Measurements from ENCODE around the gene SCUBE2.

The SCUBE2 gene

GRCh38 chr11:9091044-9091922, at the start of gene SCUBE2:
Gene SCUBE2 (minus strand): TSS chr11:9091599. CDS start chr11:9091528, 71 bp downstream.
- no peak for DNase-seq (ENCODE audit: insufficient read length, low spot score)
- no peak for FAIRE-seq

- no peak for DNase-seq (ENCODE audit: insufficient read length, low spot score)
- no peak for FAIRE-seq
Observed at GRCh38 chr11:9141186-9141585, 49.8 kb upstream of the SCUBE2 start.

- DNase-seq (ENCODE audit: insufficient read length, low spot score) (no peak), FAIRE-seq (no peak)
Observed at GRCh38 chr11:9139628-9140357, 48.4 kb upstream of the SCUBE2 start.

GRCh38 chr11:9138612-9139579, 47.5 kb upstream of the SCUBE2 start:
- no peak for FAIRE-seq
- DNase-seq (ENCODE audit: insufficient read length, low spot score): no peak

GRCh38 chr11:9138133-9138453, 46.7 kb upstream of the SCUBE2 start:
- DNase-seq (ENCODE audit: insufficient read length, low spot score) (no peak), FAIRE-seq (no peak)

GRCh38 chr11:9137293-9138132, 46.1 kb upstream of the SCUBE2 start:
- FAIRE-seq: peak; percentile 76

GRCh38 chr11:9136741-9137140, 45.3 kb upstream of the SCUBE2 start:
- FAIRE-seq (no peak), DNase-seq (ENCODE audit: insufficient read length, low spot score) (no peak)

More at GRCh38 chr11:9137293-9138132, 46.1 kb upstream of the SCUBE2 start:
- DNase-seq (ENCODE audit: insufficient read length, low spot score): peak; percentile 53

- FAIRE-seq (no peak), DNase-seq (ENCODE audit: insufficient read length, low spot score) (no peak)
Observed at GRCh38 chr11:9133956-9134355, 42.6 kb upstream of the SCUBE2 start.

- FAIRE-seq: no peak
Observed at GRCh38 chr11:9132203-9132878, 40.9 kb upstream of the SCUBE2 start.

GRCh38 chr11:9130297-9130696, 38.9 kb upstream of the SCUBE2 start:
- DNase-seq (ENCODE audit: insufficient read length, low spot score) (no peak), FAIRE-seq (no peak)

More at GRCh38 chr11:9132203-9132878, 40.9 kb upstream of the SCUBE2 start:
- DNase-seq (ENCODE audit: insufficient read length, low spot score): no peak

- FAIRE-seq (no peak), DNase-seq (ENCODE audit: insufficient read length, low spot score) (no peak)
Observed at GRCh38 chr11:9126636-9127035, 35.2 kb upstream of the SCUBE2 start.

GRCh38 chr11:9125185-9125886, 33.9 kb upstream of the SCUBE2 start:
- FAIRE-seq: no peak
- no peak for DNase-seq (ENCODE audit: insufficient read length, low spot score)

- DNase-seq (ENCODE audit: insufficient read length, low spot score): no peak
- FAIRE-seq: no peak
Observed at GRCh38 chr11:9123595-9124304, 32.4 kb upstream of the SCUBE2 start.

GRCh38 chr11:9121469-9121796, 30.0 kb upstream of the SCUBE2 start:
- no peak for DNase-seq (ENCODE audit: insufficient read length, low spot score)
- FAIRE-seq: no peak

- FAIRE-seq: no peak
Observed at GRCh38 chr11:9120664-9121468, 29.5 kb upstream of the SCUBE2 start.

GRCh38 chr11:9118277-9118676, 26.9 kb upstream of the SCUBE2 start:
- no peak for FAIRE-seq
- no peak for DNase-seq (ENCODE audit: insufficient read length, low spot score)

More at GRCh38 chr11:9120664-9121468, 29.5 kb upstream of the SCUBE2 start:
- no peak for DNase-seq (ENCODE audit: insufficient read length, low spot score)

- FAIRE-seq: no peak
- DNase-seq (ENCODE audit: insufficient read length, low spot score): no peak
Observed at GRCh38 chr11:9112075-9112474, 20.7 kb upstream of the SCUBE2 start.
